Activated CD4-positive, alpha-beta T cell treated with anti-CD3 and anti-CD28 coated beads for 36 hours (primary cell): ENCODE measurements around the gene FASLG. TPM values are rescaled to one million over a fixed set of nuclear protein-coding genes. Genes with fewer than 3 reads are reported as not detected.
A peak's percentile ranks its signal among the peaks of the same experiment; 100 is the strongest.

ENCODE experiments used
- ATAC-seq: fragments of 200-7000 bp; cut with Tn5 transposase; one replicate; pipeline ENCODE4 v1.10.0; 2021; ENCODE audit warnings: mild to moderate bottlenecking, moderate library complexity
- CTCF ChIA-PET: fragments of 350-600 bp; sonication (Branson Sonifier 250); formaldehyde crosslinking; loops from one replicate; lab custom pipeline; 2021; ENCODE audit warnings: antibody characterized with exemption; lab: Charles Lee
- POLR2A ChIA-PET: fragments of 350-600 bp; sonication (Branson Sonifier 250); formaldehyde crosslinking; loops from one replicate; lab custom pipeline; 2021; ENCODE audit warnings: antibody characterized with exemption, inconsistent platforms; lab: Charles Lee
- DNase-seq: peaks from one replicate; pipeline ENCODE4 v3.0.0-alpha.2; 2020
- H3K27ac Mint-ChIP-seq: one replicate; pipeline ENCODE4 v1.8.0; 2021; ENCODE audit warnings: mixed read lengths
- H3K27me3 Mint-ChIP-seq: one replicate; pipeline ENCODE4 v1.8.0; 2021; ENCODE audit warnings: mixed read lengths
- H3K36me3 Mint-ChIP-seq: one replicate; pipeline ENCODE4 v1.8.0; 2021; ENCODE audit warnings: low read depth, mixed read lengths
- H3K4me1 Mint-ChIP-seq: one replicate; pipeline ENCODE4 v1.8.0; 2021; ENCODE audit warnings: mixed read lengths
- H3K4me3 Mint-ChIP-seq: one replicate; pipeline ENCODE4 v1.8.0; 2021; ENCODE audit warnings: mild to moderate bottlenecking, moderate library complexity, mixed read lengths
- H3K9me3 Mint-ChIP-seq: one replicate; pipeline ENCODE4 v1.8.0; 2021; ENCODE audit warnings: low read depth, mixed read lengths
- intact Hi-C, 2 experiments: fragments of 100-400 bp; cut with DNase I in 1 of 2; cut with micrococcal nuclease in 1 of 2; formaldehyde crosslinking; loops; one replicate each; pipeline versions ENCODE4 v1.14.2 to v1.15.1; 2022 to 2024; cut with DNase I, micrococcal nuclease
- total RNA-seq, 2 experiments: library from RNA; stranded (reverse); gene quantifications; one replicate each; pipeline ENCODE4 v1.2.3, GENCODE V29; 2021

The FASLG gene
- total RNA-seq, 2 experiments from 2014 or later = 3.6 to 4.0 TPM

- CTCF ChIA-PET = interaction anchor here (0.8 to 2.1 kb wide), 10 partner anchors 9 to 90 kb away, joined by 3 to 8 read pairs (median 4); no protein-coding TSS in a partner anchor
- H3K4me1 Mint-ChIP-seq = peaks cover 50% of the 10 kb centered on the region
- H3K27ac Mint-ChIP-seq = peak overlapping the region; percentile 97
- peak overlapping the region; percentile 31 for H3K4me3 Mint-ChIP-seq
- no peak for ATAC-seq
- H3K36me3 Mint-ChIP-seq = no peaks in the 10 kb centered on the region
- POLR2A ChIA-PET = interaction anchor here (0.7 to 2.4 kb wide), 5 partner anchors 14 to 146 kb away, joined by 3 to 17 read pairs (median 3); partner anchors contain the start of gene FASLG
- DNase-seq = no peak
- H3K9me3 Mint-ChIP-seq = peaks cover 2% of the 10 kb centered on the region
- peaks cover 4% of the 10 kb centered on the region for H3K27me3 Mint-ChIP-seq
- intact Hi-C loops = loop anchor here (1.0 to 2.0 kb wide), 6 partner anchors 9 to 60 kb away; no protein-coding TSS in a partner anchor
These were observed 40.9 kb downstream of the FASLG start for GRCh38 chr1:172699695-172700227.

- DNase-seq = no peak
- CTCF ChIA-PET = interaction anchor here (0.9 to 1.9 kb wide), 5 partner anchors 8 to 90 kb away, joined by 3 to 8 read pairs (median 5); no protein-coding TSS in a partner anchor
- Mint-ChIP-seq H3K27me3 (peaks cover 5% of the 10 kb centered on the region), H3K4me1 (peaks cover 48% of the 10 kb centered on the region), H3K4me3 (no peak overlapping the region), H3K27ac (no peak overlapping the region), H3K9me3 (peaks cover 2% of the 10 kb centered on the region), H3K36me3 (no peaks in the 10 kb centered on the region)
- no peak for ATAC-seq
- intact Hi-C loops = no loop called here
- POLR2A ChIA-PET = interaction anchor here (0.9 kb wide), 1 partner anchor 145 kb away, joined by 3 read pairs; no protein-coding TSS in a partner anchor
These were observed 41.7 kb downstream of the FASLG start for GRCh38 chr1:172700556-172700955.

GRCh38 chr1:172704001-172704400 is 45.1 kb downstream of the FASLG start:
- intact Hi-C loops = no loop called here
- ATAC-seq (no peak), DNase-seq (no peak)
- peaks cover 25% of the 10 kb centered on the region for H3K4me1 Mint-ChIP-seq
- no peak overlapping the region for H3K4me3 Mint-ChIP-seq
- H3K36me3 Mint-ChIP-seq = no peaks in the 10 kb centered on the region
- ChIA-PET CTCF (interaction anchor here (0.7 to 1.7 kb wide), 3 partner anchors 14 to 431 kb away, joined by 3 to 4 read pairs (median 3); no protein-coding TSS in a partner anchor), POLR2A (interaction anchor here (0.6 to 0.7 kb wide), 2 partner anchors 41 to 65 kb away, joined by 3 read pairs; no protein-coding TSS in a partner anchor)
- H3K27me3 Mint-ChIP-seq = peaks cover 9% of the 10 kb centered on the region
- H3K9me3 Mint-ChIP-seq = no peaks in the 10 kb centered on the region
- H3K27ac Mint-ChIP-seq = no peak overlapping the region

- H3K4me1 Mint-ChIP-seq = peaks cover 19% of the 10 kb centered on the region
- ChIA-PET CTCF (interaction anchor here (0.7 to 1.7 kb wide), 5 partner anchors 13 to 430 kb away, joined by 3 to 4 read pairs (median 3); no protein-coding TSS in a partner anchor), POLR2A (no interaction called here)
- no peak for DNase-seq
- H3K9me3 Mint-ChIP-seq = no peaks in the 10 kb centered on the region
- no peak for ATAC-seq
- peak overlapping the region; percentile 58 for H3K27ac Mint-ChIP-seq
- no peaks in the 10 kb centered on the region for H3K36me3 Mint-ChIP-seq
- no peak overlapping the region for H3K4me3 Mint-ChIP-seq
- peaks cover 15% of the 10 kb centered on the region for H3K27me3 Mint-ChIP-seq
- intact Hi-C loops = loop anchor here in 1 of 2 experiments (5.0 kb wide), 1 partner anchor 962 kb away; the partner anchor contains the start of gene VAMP4
These were observed 45.7 kb downstream of the FASLG start for GRCh38 chr1:172704420-172705210.

- Mint-ChIP-seq H3K4me1 (peaks cover 13% of the 10 kb centered on the region), H3K36me3 (no peaks in the 10 kb centered on the region), H3K27ac (peak overlapping the region; percentile 47), H3K4me3 (peak overlapping the region; percentile 37), H3K27me3 (peaks cover 16% of the 10 kb centered on the region), H3K9me3 (no peaks in the 10 kb centered on the region)
- POLR2A ChIA-PET = interaction anchor here (0.6 to 1.4 kb wide), 5 partner anchors 10 to 663 kb away, joined by 3 to 6 read pairs (median 3); no protein-coding TSS in a partner anchor
- CTCF ChIA-PET = interaction anchor here (0.7 to 1.9 kb wide), 12 partner anchors 9 to 254 kb away, joined by 3 to 9 read pairs (median 4); no protein-coding TSS in a partner anchor
- intact Hi-C loops = loop anchor here (1.0 to 5.0 kb wide), 8 partner anchors 9 to 966 kb away; partner anchors contain the start of gene VAMP4 (in 1 of the 2)
- ATAC-seq (peak; percentile 86), DNase-seq (peak; percentile 56)
These were observed 49.5 kb downstream of the FASLG start for GRCh38 chr1:172708452-172708851.

- intact Hi-C loops = loop anchor here in 1 of 2 experiments (10.0 kb wide), 1 partner anchor 437 kb away; no protein-coding TSS in a partner anchor
- Mint-ChIP-seq H3K36me3 (no peaks in the 10 kb centered on the region), H3K9me3 (no peaks in the 10 kb centered on the region), H3K4me1 (peaks cover 20% of the 10 kb centered on the region), H3K27me3 (peaks cover 11% of the 10 kb centered on the region), H3K27ac (no peak overlapping the region), H3K4me3 (no peak overlapping the region)
- ATAC-seq = no peak
- ChIA-PET POLR2A (no interaction called here), CTCF (interaction anchor here (0.6 to 1.2 kb wide), 4 partner anchors 10 to 130 kb away, joined by 3 to 4 read pairs (median 3); no protein-coding TSS in a partner anchor)
- no peak for DNase-seq
These were observed 52.7 kb downstream of the FASLG start for GRCh38 chr1:172711558-172711957.

- no peak for ATAC-seq
- ChIA-PET CTCF (interaction anchor here (1.1 to 1.7 kb wide), 4 partner anchors 23 to 103 kb away, joined by 3 to 5 read pairs (median 4); no protein-coding TSS in a partner anchor), POLR2A (no interaction called here)
- H3K4me1 Mint-ChIP-seq = peaks cover 27% of the 10 kb centered on the region
- H3K36me3 Mint-ChIP-seq = no peaks in the 10 kb centered on the region
- no peak overlapping the region for H3K27ac Mint-ChIP-seq
- H3K9me3 Mint-ChIP-seq = no peaks in the 10 kb centered on the region
- no peak for DNase-seq
- peaks cover 10% of the 10 kb centered on the region for H3K27me3 Mint-ChIP-seq
- H3K4me3 Mint-ChIP-seq = no peak overlapping the region
- intact Hi-C loops = loop anchor here in 1 of 2 experiments (10.0 kb wide), 1 partner anchor 439 kb away; no protein-coding TSS in a partner anchor
These were observed 54.6 kb downstream of the FASLG start for GRCh38 chr1:172713466-172713865.

Other genes with a start within 250 kb of the FASLG start
- not detected for gene C1orf105, start 238.4 kb upstream of the FASLG start, total RNA-seq
- 10 to 100 TPM; 14.7 to 17.1 TPM for gene PIGC, start 215.0 kb upstream of the FASLG start, total RNA-seq
- gene SUCO, start 126.0 kb upstream of the FASLG start, total RNA-seq = 10 to 100 TPM; 22.1 to 23.8 TPM